ENCODE results near the gene HGD.

GRCh38 chr3:120680193-120680894 lies 1.7 kb downstream of the HGD start:
- TF ChIP-seq POLR2AphosphoS5 (IDR thresholded peaks at IDR 0.05; ENCODE audit: low read depth, low read length) = no peak
- no peak for TF ChIP-seq TAF1 (IDR thresholded peaks at IDR 0.05; ENCODE audit: borderline replicate concordance, insufficient read depth, low read length)
- no peak for TF ChIP-seq REST (IDR thresholded peaks at IDR 0.05; ENCODE audit: insufficient read depth in 1 of 2, low read depth in 2 of 2, low read length in 2 of 2)
